ENCODE results near the gene MAP3K8.

- no peak for TF ChIP-seq POLR2AphosphoS5 (IDR thresholded peaks at IDR 0.05)
- no peak for TF ChIP-seq CTCF (IDR thresholded peaks at IDR 0.05)
- no peak for TF ChIP-seq POLR2A (IDR thresholded peaks at IDR 0.05; ENCODE audit: low read depth)
- TF ChIP-seq EP300 (IDR thresholded peaks at IDR 0.05) = no peak
Measured at GRCh38 chr10:30467651-30468338, 33.8 kb downstream of the MAP3K8 start.

All from esophagus muscularis mucosa (tissue), 4 donors.